Natural killer cell (primary cell): Measurements from ENCODE around the gene CXCL1. TPM values are rescaled to one million over a fixed set of nuclear protein-coding genes. Genes with fewer than 3 reads are reported as not detected.

Source experiments
- ATAC-seq, 3 donors: fragments of 150-1000 bp in 2 of 3; fragments of 200-7000 bp in 1 of 3; cut with Tn5 transposase; 1 replicate in 1 of 3; 2 replicates in 2 of 3; pipeline ENCODE4 v1.10.0; 2021; ENCODE audit warnings: mild to moderate bottlenecking in 2 of 3, moderate library complexity in 2 of 3
- DNase-seq, 2 donors: peaks; one replicate each; pipeline versions ENCODE4 v3.0.0 to v3.0.0-alpha.2; 2013 to 2021; ENCODE audit warnings: mixed read lengths in 1 of 2
- H3K27ac ChIP-seq: one replicate; pipeline ENCODE4 v1.5.1; 2013; ENCODE audit warnings: mild to moderate bottlenecking, low read length
- H3K27me3 ChIP-seq: one replicate; pipeline ENCODE4 v1.6.1; 2013; ENCODE audit warnings: low read length; ENCODE audit not compliant: control insufficient read depth, insufficient read depth
- H3K36me3 ChIP-seq: one replicate; pipeline ENCODE4 v1.6.1; 2013; ENCODE audit warnings: low read length; ENCODE audit not compliant: control insufficient read depth, insufficient read depth
- H3K4me1 ChIP-seq: one replicate; pipeline ENCODE4 v1.6.1; 2013; ENCODE audit warnings: low read length; ENCODE audit not compliant: control insufficient read depth, insufficient read depth
- H3K4me3 ChIP-seq: one replicate; pipeline ENCODE4 v1.5.1; 2013; ENCODE audit warnings: low read length
- H3K9me3 ChIP-seq: one replicate; pipeline ENCODE4 v1.6.1; 2013; ENCODE audit warnings: low read length; ENCODE audit not compliant: control insufficient read depth, insufficient read depth
- H3K27ac Mint-ChIP-seq, 2 donors: one replicate each; pipeline ENCODE4 v1.8.0; 2022; ENCODE audit warnings: mild to moderate bottlenecking in 2 of 2, mixed read lengths in 2 of 2, moderate library complexity in 1 of 2
- H3K27me3 Mint-ChIP-seq, 2 donors: one replicate each; pipeline ENCODE4 v1.8.0; 2022; ENCODE audit warnings: low read depth in 2 of 2, mixed read lengths in 2 of 2
- H3K36me3 Mint-ChIP-seq: one replicate; pipeline ENCODE4 v1.8.0; 2022; ENCODE audit warnings: mixed read lengths
- H3K4me1 Mint-ChIP-seq, 2 donors: one replicate each; pipeline ENCODE4 v1.8.0; 2022; ENCODE audit warnings: mixed read lengths in 2 of 2
- H3K4me3 Mint-ChIP-seq: one replicate; pipeline ENCODE4 v1.8.0; 2022; ENCODE audit warnings: mild to moderate bottlenecking, moderate library complexity, mixed read lengths
- H3K9me3 Mint-ChIP-seq, 2 donors: one replicate each; pipeline ENCODE4 v1.8.0; 2022; ENCODE audit warnings: mixed read lengths in 2 of 2
- CTCF ChIP-seq: fragments of 200-600 bp; IDR thresholded peaks from one replicate; pipeline ENCODE4 v1.8.0; 2022; ENCODE audit warnings: antibody characterized with exemption
- WGBS: methylation state at CpG from one replicate; pipeline ENCODE4 v1.1.7; 2013; ENCODE audit warnings: missing lambda C conversion rate; ENCODE audit not compliant: insufficient coverage; 5-methylcytosine and 5-hydroxymethylcytosine counted together
- intact Hi-C: fragments of 100-400 bp; cut with micrococcal nuclease; formaldehyde crosslinking; loops from one replicate; pipeline ENCODE4 v1.14.2; 2022
- total RNA-seq, 4 donors: library from RNA; stranded (reverse); fragments of 120-200 nt in 1 of 4; gene quantifications; one replicate each; pipeline versions ENCODE4 v1.2.3 to v1.2.4, GENCODE V29; 2013 to 2022

Gene CXCL1
- total RNA-seq, 3 donors from 2014 or later (not counting 1 experiment from before 2014, with no cell fraction given) = 3.4 TPM; not detected in 2

GRCh38 chr4:73901031-73901430, 31.8 kb downstream of the CXCL1 start:
- Histone ChIP-seq H3K9me3 (no peaks in the 10 kb centered on the region), H3K4me3 (no peak overlapping the region), H3K27ac (no peak overlapping the region), H3K4me1 (no peaks in the 10 kb centered on the region), H3K36me3 (no peaks in the 10 kb centered on the region), H3K27me3 (no peaks in the 10 kb centered on the region)
- Mint-ChIP-seq H3K27ac (no peak overlapping the region), H3K4me3 (no peak overlapping the region), H3K4me1 (no peaks in the 10 kb centered on the region), H3K27me3 (no peaks in the 10 kb centered on the region), H3K36me3 (no peaks in the 10 kb centered on the region), H3K9me3 (peaks cover 3 to 5% of the 10 kb centered on the region in 2 donors)
- 87% methylated on average over 5 of the region's 5 CpGs for WGBS
- TF ChIP-seq CTCF = no peak
- no peak for ATAC-seq
- intact Hi-C loops = no loop called here
- DNase-seq = no peak

- H3K27ac ChIP-seq = no peak overlapping the region
- DNase-seq = no peak
- H3K9me3 ChIP-seq = no peaks in the 10 kb centered on the region
- no peak for ATAC-seq
- no peaks in the 10 kb centered on the region for H3K27me3 ChIP-seq
- no peaks in the 10 kb centered on the region for H3K4me1 Mint-ChIP-seq
- H3K36me3 Mint-ChIP-seq = no peaks in the 10 kb centered on the region
- no peak overlapping the region for H3K4me3 ChIP-seq
- H3K9me3 Mint-ChIP-seq = peaks cover 3 to 5% of the 10 kb centered on the region in 2 donors
- H3K27me3 Mint-ChIP-seq = no peaks in the 10 kb centered on the region
- H3K36me3 ChIP-seq = no peaks in the 10 kb centered on the region
- H3K4me1 ChIP-seq = no peaks in the 10 kb centered on the region
- no peak overlapping the region for H3K4me3 Mint-ChIP-seq
- no peak overlapping the region for H3K27ac Mint-ChIP-seq
- intact Hi-C loops = no loop called here
- TF ChIP-seq CTCF = no peak
- WGBS = 88% methylated on average over 1 of the region's 1 CpG
Measured at GRCh38 chr4:73902038-73902637, 32.9 kb downstream of the CXCL1 start.

- no peaks in the 10 kb centered on the region for H3K27me3 Mint-ChIP-seq
- intact Hi-C loops = no loop called here
Measured at GRCh38 chr4:73902817-73903547, 33.8 kb downstream of the CXCL1 start.

More at GRCh38 chr4:73902817-73903547, 33.8 kb downstream of the CXCL1 start:
- ATAC-seq (no peak), DNase-seq (no peak)
- no peak overlapping the region for H3K4me3 Mint-ChIP-seq
- H3K36me3 Mint-ChIP-seq = no peaks in the 10 kb centered on the region
- TF ChIP-seq CTCF = no peak
- H3K4me1 Mint-ChIP-seq = no peaks in the 10 kb centered on the region
- no peaks in the 10 kb centered on the region for H3K27me3 ChIP-seq
- H3K9me3 Mint-ChIP-seq = peaks cover 5 to 6% of the 10 kb centered on the region in 2 donors
- no peaks in the 10 kb centered on the region for H3K9me3 ChIP-seq
- H3K36me3 ChIP-seq = no peaks in the 10 kb centered on the region
- 74% methylated on average over 3 of the region's 3 CpGs for WGBS
- no peak overlapping the region for H3K27ac Mint-ChIP-seq
- no peak overlapping the region for H3K4me3 ChIP-seq
- H3K27ac ChIP-seq = no peak overlapping the region
- no peaks in the 10 kb centered on the region for H3K4me1 ChIP-seq
